Measurements from ENCODE around the gene RANBP10.
"Not testable (repeated sequence)": the region's sequence is repeated elsewhere in the genome, so short reads cannot be mapped to it uniquely, and the experiment has no call there.

Gene RANBP10

GRCh38 chr16:67707790-67708189, 98.6 kb downstream of the RANBP10 start:
- DNase-seq = no peak

DNA sequence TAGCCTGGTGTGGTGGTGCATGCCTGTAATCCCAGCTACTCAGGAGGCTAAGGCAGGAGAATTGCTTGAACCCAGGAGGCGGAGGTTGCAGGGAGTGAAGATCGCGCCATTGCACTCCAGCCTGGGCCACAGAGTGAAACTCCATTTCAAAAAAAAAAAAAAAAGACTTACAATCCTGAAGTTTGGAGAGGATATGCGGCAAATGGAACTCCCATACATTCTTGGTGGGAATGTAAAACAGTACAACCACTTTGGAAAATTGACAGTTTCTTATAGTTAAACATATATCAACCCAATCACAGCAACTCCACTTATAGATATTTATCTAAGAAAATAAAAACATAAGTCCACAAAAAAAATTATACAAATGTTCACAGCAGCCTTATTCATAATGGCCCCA, 99.2 kb downstream of the RANBP10 start:
- DNase-seq = no peak

DNA sequence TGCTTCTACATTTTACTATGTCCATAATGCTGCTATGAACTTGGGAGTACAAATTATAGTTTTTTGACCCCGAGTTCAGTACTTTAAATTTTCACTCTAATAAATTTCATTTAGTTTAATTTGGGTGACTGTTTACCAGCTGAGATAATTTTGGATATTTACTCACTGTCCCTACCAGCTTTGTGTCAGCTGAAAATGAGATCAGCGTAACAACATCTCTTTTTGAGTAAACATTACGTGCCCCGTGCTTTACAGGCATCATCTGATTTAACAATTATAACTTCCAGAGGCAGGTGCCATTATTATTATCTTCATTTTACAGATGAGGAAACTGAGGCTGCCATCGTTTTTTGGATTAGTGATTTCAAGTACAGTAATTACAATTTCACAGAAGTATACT, 102.2 kb downstream of the RANBP10 start:
- no peak for DNase-seq

DNA sequence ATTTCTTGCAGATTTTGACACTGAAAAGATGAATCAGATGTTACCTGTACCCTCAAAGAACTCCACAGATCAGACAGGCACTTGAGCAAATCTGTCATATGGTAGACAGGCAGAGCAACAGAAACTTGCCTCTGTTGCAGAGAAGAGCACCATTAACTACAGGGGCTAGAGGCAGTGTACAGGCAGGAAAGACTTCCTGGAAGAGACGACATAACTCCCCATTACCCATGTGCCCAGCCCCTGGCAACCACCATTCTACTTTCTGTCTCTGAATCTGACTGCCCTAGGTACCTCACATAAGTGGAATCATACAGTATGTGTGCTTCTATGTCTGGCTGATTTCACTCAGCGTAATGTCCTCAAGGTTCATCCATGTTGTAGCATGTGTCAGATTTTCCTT, 102.7 kb downstream of the RANBP10 start:
- DNase-seq = no peak

GRCh38 chr16:67702130-67702529, 104.2 kb downstream of the RANBP10 start:
- DNase-seq = no peak

- DNase-seq = no peak
Observed at GRCh38 chr16:67701420-67701819, 104.9 kb downstream of the RANBP10 start.

DNA sequence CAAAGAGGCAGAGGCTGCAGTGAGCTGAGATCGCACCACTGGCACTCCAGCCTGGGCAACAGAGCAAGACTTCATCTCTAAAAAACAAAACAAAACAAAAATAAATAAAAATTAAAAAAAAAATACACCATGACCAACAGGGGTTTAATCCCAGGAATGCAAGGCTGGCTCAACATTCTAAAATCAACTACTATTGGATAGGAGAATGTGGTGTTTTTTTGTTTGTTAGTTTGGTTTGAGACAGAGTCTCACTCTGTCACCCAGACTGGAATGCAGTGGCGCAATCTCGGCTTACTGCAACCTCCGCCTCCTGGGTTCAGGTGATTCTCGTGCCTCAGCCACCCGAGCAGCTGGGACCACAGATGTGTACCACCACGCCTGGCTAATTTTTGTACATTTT, 107.1 kb downstream of the RANBP10 start:
- DNase-seq = no peak

DNA sequence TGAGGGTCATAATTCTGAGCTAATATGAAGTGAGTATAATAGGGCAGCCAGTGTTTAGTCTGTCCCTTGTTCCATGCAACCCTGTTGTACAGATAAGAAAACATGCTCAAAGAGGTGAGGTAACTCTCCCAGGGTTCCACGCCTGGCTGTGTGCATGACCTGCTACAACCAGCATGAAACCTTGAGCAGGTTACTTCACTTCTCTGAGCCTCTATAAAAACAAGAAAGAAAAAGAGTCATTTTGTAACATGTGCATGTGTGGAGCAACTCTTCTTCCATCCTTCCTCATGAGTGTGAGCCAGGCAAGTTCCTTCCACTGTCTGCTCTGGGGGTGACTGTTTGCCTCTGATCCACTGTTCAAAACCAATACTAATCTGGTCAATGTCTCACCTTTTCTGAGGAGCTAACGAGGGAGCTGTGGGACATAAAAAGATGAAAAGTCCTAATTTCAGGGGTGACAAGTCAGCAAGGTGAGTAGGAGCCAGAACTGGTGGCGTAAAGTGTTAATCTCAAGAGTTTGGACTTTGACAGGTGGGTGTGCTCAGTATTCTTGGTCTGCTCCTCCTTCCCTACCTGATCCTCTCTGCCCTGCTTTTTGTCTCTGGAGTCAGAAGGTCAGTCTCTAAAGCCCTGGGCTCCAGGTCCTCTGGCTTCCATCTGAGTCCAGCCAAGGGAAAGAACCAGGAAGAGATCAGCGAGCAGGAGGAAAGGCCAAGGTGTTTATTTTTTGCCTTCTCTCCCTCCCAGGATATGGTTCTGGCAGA, 108.8 kb downstream of the RANBP10 start:
- DNase-seq = no peak

GRCh38 chr16:67694611-67695010, 111.7 kb downstream of the RANBP10 start:
- DNase-seq = no peak

GRCh38 chr16:67693517-67694285, 112.7 kb downstream of the RANBP10 start:
- DNase-seq = not testable (repeated sequence)

DNA sequence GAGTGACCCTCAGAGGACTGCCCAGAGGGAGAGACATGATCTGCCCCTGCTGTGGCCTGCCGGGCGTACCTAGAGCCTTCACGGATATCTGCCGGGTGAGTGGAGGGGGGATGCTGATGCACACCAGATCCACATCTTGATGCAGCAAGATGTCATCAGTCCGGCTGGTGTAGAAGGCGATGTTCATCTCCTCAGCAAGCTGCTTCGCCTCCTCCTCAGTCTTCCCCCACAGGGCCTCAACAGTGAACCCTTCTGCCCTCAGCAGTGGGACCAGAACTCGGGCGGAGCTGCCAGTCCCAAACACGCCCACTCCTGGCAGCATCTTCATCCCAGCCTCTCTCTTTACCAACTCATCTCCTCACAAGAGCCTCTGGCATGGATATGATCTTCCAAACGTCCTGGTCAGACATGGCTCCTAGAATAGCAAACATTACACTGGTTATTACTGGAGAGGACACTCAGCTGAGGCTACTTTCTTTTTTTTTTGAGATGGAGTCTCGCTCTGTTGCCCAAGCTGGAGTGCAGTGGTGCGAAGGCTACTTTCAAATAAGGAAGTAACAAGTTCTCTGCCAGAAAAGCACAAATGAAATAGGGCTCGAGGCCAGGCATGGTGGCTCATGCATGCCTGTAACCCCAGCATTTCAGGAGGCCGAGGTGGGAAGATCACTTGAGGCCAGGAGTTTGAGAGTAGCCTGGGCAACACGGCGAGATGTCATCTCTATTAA, 120.8 kb downstream of the RANBP10 start:
- DNase-seq = no peak

DNA sequence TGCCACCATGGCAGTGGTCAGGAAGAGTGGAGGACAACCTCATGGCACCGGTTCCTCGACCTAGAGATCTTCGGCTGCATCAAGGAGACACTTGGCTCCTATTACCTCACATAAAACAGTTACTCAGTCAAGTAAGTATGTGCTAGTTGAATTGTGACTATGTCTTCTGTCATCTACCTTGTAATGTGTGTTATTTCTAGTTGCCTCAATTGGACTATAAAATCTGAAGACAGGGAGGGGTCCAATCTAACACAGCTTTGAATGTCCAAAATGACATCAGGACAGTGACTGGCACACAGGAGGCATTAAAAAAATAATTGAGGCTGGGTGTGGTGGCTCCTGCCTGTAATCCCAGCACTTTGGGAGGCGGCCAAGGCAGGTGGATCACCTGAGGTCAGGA, 122.6 kb downstream of the RANBP10 start:
- DNase-seq = no peak

DNA sequence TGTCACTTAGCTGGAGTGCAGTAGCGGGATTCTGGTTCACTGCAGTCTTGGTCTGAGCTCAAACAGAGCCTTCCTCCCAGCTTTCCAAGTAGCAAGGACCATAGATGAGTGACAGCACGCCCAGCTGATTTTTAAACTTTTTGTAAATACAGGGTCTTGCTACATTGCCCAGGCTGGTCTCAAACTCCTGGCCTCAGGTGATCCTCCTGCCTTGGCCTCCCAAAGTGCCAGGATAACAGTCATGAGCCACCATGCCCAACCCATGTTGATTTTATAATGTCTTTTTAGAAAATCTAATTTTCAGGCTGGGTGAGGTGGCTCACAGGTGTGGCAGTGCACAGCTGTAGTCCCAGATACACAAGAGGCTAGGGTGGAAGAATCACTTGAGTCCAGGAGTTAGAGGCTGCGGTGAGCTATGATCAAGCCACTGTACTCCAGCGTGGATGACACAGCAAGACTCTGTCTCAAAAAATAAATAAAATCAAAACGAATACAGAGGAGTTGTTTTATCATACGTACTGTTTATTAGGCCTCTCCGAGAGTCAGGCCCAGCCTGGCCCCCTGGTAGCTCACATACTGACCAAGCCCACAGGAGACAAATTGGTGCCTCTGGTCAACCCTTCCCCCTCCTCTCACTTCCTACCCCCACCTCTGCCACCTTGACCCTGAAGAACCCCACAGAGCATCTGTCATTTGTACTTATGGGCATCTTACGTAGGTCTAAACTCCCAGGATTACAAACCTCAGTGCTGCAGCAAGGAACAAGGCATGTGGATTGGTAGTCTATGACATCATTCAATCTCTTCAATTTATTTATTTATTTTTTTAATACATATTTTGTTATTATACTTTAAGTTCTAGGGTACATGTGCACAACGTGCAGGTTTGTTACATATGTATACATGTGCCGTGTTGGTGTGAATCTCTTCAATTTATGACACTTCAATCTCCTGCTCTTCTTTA, 126.1 kb downstream of the RANBP10 start:
- DNase-seq = no peak

DNA sequence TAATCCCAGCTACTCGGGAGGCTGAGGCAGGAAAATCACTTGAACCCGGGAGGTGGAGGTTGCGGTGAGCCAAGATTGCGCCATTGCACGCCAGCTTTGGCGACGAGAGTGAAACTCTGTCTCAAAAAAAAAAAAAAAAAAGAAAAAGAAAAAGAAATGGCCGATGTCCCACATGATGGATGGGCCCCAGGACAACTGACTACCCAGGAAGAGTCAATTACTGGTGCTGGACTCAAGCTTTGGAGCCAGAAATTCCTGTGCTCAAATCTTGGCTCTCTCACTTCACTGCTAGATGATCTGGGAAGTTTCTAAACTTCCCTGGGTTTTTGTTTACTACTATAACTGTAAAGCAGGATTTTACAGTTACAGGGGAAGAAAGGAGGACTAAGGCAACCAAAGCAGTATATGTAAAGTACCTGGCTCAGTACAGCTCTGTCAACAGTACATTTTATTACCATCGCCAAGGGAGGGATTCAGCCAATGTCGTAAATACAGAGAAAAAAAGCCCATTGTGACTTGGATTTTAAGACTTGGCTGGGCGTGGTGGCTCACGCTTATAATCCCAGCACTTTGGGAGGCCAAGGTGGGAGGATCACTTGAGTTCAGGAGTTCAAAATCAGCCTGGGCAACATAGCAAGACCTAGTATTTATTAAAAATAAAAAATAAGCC, 127.9 kb downstream of the RANBP10 start:
- DNase-seq = no peak

- DNase-seq = no peak
Observed at GRCh38 chr16:67677712-67678111, 128.6 kb downstream of the RANBP10 start.

DNA sequence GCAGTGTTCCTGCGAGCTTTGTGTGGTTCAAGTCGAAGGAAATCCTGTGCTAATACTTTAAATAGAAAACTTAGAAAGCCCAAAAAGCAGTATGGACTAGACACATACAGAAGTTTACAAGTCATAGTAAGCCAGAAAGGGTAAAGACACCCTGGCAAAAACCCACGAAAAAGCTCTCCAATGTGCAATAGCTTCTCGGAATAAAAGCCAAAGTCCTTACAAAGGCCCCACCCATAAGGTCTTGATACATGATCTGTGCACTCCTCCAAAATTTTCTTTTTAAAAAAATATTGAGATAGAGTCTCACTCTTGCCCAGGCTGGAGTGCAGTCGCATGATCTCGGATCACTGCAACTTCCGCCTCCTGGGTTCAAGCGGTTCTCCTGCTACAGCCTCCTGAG, 129.4 kb downstream of the RANBP10 start:
- DNase-seq = no peak

- DNase-seq = no peak
Observed at GRCh38 chr16:67676516-67676915, 129.8 kb downstream of the RANBP10 start.

DNA sequence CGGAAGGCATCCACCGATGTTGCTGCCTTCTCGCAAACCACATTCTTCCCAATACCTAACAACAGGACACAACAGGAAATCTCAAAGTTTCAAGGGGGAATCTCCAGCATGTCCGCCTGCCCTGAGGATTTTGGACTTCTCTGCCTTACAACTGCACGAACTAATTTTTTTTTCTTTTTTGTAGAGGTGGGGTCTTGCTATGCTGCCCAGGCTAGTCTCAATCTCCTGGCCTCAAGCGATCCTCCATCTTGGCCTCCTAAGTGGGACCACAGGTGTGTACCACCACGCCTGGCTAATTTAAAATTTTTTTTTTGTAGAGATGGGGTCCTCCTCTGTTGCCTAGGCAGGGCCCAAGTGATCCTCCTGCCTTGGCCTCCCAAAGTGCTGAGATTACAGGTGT, 130.4 kb downstream of the RANBP10 start:
- DNase-seq = no peak

DNA sequence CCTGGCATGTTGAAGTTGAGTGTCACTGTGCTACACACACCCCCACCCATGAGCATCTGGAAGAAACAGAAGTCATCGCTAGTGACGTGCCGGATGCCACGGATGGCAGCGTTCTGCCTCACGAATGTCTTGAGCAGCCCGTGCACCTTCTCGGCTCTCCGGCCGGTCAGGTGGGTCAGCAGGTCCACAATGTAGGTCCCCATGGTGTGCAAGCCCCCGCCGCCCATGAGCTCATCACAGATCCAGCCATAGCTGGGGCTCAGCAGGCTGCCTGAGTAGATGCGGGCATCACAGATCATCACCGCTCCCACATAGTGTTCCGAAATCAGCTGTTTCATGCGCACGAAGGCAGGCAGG, 130.8 kb downstream of the RANBP10 start:
- DNase-seq = no peak

GRCh38 chr16:67674851-67675578, 131.3 kb downstream of the RANBP10 start:
- no peak for DNase-seq

Measured in activated naive CD4-positive, alpha-beta T cell treated with anti-CD3 and anti-CD28 coated beads, Interleukin-2, amount 50 U/mL, for 16 hours (primary cell).